Stimulated activated CD8-positive, alpha-beta memory T cell treated with anti-CD3 and anti-CD28 coated beads, Interleukin-15, amount 100 ng/mL, for 48 hours (primary cell): Measurements from ENCODE around the gene CAPS2.

ENCODE experiments used
- DNase-seq, 2 donors: peaks; one replicate each; pipeline ENCODE4 v3.0.0-alpha.2; 2020; ENCODE audit warnings: low read depth in 2 of 2

The CAPS2 gene

DNA sequence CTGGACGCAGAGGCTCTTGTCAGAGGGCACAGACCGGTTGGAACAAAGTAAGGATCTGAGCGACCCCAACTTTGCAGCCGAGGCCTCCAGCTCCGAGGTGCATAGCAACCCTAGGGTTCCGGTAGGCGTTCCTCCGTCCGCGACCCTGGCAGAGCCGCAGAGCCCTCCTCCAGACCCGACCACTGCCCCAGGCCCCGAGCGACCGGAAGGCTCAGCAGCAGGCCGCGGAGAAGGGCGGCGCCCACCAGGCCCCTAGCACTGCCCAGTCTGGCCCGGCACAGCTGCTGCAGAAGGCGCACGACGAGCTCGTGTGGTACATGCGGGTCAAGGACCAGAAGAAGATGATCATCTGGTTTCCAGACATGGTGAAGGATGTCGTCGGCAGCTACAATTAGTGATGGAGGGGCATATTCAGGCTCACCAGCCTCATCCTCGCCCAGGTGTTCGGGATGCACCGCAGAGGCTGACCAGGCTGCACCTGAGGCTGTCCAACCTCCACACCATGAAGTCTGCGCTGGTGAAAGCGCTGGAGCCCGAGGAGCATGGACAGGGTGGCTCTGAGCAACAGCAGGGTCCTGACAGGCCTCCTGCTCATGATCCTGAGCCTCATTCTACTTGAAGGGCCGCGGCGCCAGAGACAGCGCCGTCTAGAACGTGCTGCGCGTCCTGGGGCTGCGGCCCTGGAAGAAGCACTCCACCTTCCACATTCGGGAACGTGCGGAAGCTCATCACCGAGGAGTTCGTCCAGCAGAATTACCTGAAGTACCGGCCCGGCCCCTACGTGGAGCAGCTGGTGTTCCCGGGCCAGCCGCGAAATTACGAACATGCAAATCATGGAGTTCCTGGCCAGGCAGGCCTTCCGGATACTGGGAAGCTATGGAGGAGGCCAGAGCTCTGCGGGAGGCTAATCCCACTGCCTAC, 24.5 kb downstream of the CAPS2 start:
- DNase-seq: no peak

DNA sequence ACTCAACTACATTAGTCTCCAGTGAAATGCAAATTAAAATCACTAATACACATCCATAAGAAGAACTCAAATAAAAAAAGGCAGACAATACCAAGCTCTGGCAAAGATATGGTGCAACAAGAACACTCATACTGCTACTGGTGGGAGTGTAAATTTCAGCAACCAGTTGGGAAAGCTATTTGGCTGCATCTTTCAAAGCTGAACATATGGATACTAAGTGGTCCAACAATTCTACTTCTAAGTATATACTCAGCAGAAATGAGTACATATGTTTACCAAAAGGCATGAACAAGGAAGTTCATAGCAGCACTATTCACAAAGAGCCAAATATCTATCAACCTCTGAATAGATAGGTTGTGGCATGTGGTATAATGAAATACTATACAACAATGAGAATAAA, 27.3 kb downstream of the CAPS2 start:
- no peak for DNase-seq

DNA sequence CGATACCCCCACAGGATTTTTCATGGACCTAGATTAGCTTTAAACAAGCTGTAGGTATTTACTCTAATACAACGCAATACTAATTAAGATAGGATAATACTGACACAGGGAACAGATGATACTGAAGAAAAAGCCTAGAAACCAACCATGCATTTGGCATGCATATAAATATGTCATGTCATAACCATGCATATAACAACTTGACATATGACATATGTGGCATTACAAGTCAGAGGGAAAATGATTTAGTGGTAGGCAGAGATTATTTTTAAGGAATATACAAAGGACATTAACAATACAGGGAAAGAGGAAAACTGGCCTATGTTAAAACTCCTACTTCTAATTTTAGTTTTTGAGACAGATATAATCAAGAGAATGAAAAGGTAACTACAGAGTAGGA, 27.9 kb downstream of the CAPS2 start:
- no peak for DNase-seq

DNA sequence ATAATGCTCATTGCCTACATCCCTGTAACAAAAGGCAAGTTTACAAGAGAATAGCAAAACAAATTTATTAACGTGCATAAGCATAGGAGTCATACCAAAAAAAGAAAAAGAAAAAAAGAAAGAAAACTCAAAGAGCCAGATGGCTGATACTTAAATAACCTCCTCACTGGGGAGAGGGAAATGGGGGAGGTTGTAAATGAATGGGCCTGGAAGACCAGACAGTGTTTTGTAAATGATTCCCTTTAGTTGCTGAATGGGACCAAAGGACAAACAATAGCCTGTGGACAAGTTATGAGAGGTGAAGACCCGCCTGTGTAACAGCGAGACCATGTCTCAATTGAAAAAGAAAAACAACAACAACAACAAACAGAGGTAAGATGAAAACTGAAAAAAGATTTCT, 35.3 kb downstream of the CAPS2 start:
- no peak for DNase-seq

DNA sequence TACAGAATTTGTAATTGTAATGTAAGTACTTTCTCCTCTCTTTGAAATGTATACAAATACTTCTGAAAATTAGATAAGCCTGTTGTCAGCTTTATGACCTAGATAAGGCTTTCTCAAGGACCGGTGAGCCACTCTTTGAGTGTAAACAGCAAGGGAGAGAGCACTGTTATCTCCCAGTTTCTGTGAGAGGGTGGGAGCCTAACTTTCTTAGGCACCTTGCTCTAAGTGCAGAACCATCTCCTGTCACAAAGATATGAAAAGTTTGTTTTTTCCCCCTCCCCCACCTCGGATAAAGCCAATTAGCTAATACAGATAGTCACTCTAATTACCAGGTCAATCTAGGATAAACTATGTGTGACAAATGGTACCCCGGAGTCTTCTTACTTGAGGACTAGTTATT, 35.8 kb downstream of the CAPS2 start:
- DNase-seq: no peak

DNA sequence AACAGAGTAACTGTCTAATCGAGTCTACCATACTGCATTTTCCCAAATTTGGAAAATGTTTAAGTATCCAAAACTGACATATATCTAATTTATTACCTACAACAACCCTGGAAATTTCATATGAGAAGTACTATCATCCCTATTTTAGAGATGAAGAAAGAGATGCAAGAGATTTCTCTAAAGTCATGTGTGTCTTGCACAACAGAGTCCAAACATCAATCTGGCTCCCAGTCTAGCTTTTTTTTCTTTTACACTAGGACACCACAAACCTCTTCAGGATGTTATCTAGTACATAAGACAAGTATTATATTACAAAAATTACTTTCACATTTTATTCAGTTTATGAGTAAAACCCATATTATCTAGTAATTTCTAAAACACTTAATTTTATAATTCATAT, 39.1 kb downstream of the CAPS2 start:
- no peak for DNase-seq

DNA sequence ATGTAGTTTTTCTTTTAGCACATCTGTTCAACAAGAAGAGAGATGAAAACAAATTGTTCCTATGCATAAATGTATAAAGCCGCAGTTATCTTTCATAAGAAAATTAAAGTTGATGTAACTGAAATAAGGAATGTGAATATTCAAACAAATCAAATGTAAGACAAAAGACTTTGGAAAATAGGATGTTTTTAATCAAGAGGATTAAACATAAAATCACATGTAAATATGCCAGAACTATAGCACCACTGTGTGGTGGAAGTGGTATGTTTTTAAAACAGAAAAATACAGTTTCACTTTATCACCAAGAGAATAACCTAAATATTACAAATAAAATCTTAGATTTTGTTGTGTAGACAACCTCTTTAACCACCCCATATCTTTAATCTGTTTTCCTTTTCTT, 40.4 kb downstream of the CAPS2 start:
- DNase-seq: no peak

DNA sequence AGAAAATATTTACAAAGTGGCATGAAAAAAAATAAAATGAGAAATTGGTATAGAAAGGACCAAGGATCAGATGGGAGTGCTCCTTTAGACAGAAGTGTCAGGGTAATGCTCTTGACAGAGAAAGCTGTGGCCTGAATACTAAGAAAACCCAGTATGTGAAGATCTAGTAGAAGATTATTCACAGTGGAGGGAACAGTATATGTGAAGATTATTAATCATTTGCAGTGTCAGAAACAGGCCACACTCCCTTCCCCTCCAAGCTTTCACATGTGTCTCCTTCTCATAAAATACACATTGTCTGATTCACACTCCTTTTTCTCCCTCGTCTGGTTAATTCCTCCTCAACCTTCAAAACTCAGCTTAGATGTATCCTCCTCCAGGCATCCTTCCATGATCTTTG, 41.3 kb downstream of the CAPS2 start:
- no peak for DNase-seq

DNA sequence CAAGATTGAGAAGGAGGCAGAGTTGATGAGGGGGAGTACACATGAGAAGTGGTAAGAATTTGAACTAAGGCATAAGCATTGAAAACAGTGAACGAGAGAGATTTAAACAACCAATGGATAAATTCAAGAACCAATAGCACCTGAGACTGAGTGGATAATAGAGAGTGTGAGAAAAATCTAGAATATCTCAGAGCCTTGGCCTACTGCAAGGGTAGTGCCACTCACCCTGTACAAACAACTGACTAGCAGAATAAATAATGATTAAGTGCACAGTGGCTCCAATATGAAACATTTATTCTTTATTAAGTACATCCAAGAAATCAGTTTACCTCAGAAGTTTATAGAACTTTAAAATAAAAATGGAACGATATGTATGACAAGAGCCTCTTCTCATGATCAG, 54.4 kb downstream of the CAPS2 start:
- no peak for DNase-seq

DNA sequence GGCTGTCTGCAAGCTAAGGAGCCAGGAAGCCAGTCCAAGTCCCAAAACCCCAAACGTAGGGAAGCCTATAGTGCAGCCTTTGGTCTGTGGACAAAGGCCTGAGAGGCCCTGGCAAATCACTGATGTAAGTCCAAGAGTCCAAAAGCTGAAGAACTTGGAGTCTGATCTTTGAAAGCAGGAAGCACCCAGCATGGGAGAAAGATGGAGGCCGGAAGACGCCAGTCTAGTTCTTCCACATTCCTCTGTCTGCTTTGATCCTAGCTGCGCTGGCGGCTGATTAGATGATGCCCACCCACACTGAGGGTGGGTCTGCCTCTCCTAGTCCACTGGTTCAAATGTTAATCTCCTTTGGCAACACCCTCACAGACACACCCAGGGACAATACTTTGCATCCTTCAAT, 58.5 kb downstream of the CAPS2 start:
- no peak for DNase-seq

DNA sequence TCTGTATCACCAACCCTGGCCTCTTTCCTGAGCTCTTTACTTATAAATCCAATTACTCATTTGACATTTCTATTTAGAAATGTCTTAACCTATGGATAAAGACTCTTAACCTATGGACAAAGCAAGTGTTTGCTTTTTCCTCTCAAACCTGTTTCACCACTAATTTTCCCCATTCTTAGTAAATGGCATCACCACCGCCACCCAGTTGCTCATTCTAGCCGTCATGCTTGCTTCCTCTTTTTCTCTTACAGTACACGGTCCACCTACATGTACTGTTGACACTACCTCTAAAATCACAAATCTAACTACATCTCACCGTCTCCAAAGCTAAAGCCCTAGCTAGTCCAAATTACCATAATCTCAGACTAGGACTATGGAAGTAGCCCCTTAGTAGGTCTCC, 60.0 kb downstream of the CAPS2 start:
- DNase-seq: no peak

DNA sequence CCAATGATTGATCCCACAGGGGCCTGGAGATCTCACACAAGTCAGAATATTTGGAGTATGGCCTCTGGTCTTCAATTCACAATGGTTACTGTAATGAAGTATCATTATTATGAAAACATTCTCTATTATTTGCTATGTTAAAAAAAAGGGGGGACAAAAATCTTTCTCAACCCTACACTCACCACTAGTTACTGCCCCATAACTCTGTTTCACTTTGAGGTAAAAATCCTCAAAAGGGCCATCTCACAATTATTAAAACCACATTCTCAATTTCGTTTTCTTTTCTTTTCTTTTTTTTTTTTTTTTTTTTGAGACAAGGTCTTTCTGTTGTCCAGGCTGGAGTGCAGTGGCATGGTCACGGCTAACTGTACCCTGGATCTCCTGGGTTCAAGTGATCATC, 60.9 kb downstream of the CAPS2 start:
- no peak for DNase-seq

DNA sequence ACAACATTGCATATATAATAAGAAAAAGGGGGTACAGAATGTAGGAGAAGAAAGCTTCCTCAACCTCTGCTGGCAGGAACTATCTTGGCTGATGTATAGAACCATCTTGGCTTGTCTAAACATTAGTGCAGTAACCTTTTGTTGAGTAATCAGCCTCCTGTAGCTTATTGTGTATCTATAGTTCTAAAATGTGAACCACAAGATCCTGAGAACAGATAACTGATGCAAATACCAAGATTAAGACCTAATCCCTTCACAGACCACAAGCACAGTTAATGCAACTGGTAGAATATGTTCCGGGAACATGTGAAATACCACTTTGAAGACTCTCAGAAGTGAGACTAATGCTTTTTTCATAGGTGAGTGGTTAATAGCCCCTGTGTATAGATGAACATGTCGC, 69.8 kb downstream of the CAPS2 start:
- no peak for DNase-seq

DNA sequence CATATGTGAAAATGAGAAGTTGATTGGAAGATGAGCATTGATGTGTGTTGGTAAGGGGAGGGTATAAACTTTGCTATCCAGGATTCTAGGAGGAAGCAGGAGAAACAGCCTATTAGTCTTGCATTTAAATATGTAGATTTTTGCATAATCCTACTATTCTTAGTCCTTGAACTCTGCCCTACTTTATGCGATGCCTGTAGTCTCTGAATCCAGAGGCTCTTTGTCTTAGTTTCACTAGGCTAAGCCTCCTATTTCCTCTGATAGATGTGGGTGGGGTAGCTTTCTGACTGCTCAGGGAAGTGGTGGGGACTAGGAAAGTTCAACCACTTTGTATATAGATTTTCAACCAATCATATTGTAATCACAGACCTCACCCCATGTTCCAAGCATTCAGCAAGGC, 71.0 kb downstream of the CAPS2 start:
- no peak for DNase-seq

DNA sequence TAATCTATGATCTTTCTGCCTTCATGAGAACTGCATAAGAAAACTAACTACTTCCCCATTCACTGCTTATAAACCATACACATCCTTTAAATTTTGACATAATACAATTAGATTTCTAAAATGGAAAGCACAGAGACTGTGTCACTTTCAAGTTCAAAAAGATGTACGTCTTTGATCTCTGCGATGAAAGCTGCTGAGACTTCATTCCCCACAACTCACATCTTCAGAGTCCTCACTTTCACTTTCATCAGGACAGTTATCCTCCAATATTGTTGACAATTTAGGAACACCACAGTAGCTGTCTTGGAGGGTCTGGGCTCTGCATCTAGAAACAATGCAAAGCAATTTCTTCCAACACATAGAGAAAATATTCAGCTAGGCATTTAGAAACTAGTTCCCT, 72.6 kb downstream of the CAPS2 start:
- no peak for DNase-seq

DNA sequence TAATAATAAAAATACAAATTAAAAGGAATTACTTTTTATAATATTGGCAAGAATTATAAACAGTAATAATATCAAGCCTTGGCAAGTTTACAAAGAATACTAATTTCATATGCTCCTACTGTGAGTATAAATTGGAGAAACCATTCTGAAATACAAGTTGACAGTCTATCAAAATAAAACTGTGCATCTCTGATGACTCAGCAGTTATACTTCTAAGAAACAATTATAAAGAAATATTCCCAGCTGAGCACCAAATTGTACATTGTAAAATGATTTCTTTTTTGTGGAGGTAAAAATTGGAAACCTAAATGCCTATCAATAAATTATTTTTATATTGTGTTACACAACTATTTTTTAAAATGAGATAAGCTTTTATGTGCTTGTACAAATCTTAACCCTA, 85.0 kb downstream of the CAPS2 start:
- no peak for DNase-seq

DNA sequence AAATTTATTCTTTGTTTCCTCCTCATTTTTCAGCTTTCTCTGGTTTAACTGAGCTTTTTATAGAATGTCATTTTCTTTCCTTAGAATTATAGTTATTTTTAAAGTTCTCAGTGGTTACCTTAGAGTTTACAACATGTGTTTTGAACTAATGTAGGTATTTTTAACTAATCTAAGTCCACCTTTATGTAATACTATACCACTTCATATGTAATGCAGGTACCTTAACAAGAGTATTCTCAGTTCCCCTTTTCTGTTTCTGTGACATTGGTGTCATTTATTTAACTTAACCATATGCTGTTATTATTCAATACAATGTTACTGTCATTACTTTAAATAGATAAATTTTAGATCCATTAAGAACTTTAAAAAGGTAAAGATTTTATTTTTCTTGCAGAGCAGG, 90.1 kb downstream of the CAPS2 start:
- DNase-seq: no peak

DNA sequence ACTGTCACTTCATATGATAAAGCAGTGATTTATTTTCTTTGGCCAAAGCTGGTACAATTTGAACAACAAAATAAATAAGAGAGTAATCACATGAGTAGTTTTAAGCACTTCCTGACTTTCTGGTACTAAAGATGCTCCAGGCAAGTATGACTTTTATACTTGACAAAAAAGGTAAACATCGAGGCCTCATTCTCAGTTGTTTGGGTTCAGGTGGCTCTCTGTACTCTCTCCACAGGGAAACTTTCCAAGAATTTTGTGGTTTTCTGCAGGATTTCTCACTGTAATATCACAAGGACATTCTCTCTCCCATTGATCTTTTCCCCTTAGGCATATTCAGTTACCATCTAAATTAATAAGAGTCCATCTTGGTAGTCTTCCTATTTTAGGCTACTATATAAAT, 93.9 kb downstream of the CAPS2 start:
- no peak for DNase-seq

DNA sequence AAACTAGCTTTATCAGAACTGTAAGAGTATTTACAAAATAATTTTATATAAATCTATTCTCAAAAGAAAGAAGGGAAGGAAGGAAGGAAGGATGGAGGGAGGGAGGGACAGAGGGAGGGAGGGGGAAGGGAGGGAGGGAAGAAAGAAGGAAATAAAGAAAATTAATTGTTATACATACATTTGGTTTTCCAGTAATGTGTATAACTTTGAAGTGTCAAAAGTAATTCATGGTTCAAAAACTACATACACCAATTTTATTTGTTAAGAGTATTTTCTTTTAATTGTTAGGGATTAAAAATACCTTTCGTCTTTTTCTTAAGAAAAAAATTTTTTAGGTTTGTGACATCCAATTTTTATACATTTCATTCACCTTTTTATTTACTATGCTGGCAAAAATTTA, 103.0 kb downstream of the CAPS2 start:
- no peak for DNase-seq
